HL-60 (cell line): ENCODE measurements around the gene NBAS.
"Not testable (repeated sequence)": the region's sequence is repeated elsewhere in the genome, so short reads cannot be mapped to it uniquely, and the experiment has no call there.

Experiments
- DNase-seq, 2 experiments: peaks; one replicate each; pipeline ENCODE4 v3.0.0-alpha.2; 2010 to 2020; ENCODE audit warnings: low read depth in 1 of 2, low spot score in 1 of 2
- H3K27ac ChIP-seq: fragments of 250-450 bp; sonication (Bioruptor Pico); replicated peaks from 2 replicates; pipeline ENCODE4 v1.5.1; 2020; ENCODE audit warnings: mild to moderate bottlenecking, moderate library complexity
- H3K27me3 ChIP-seq: fragments of 250-450 bp; sonication (Bioruptor Pico); 2 replicates; pipeline ENCODE4 v1.5.1; 2021; ENCODE audit warnings: mild to moderate bottlenecking, moderate library complexity; ENCODE audit not compliant: insufficient read depth, poor library complexity, severe bottlenecking
- H3K4me3 ChIP-seq: replicated peaks from 2 replicates; pipeline ENCODE4 v1.5.1; 2011; ENCODE audit warnings: mild to moderate bottlenecking, control low read depth, low read length; ENCODE audit not compliant: insufficient read depth
- CTCF ChIP-seq: IDR thresholded peaks from one replicate; pipeline ENCODE4 v1.5.1; 2011; ENCODE audit warnings: low read length, control low read depth, inconsistent platforms; ENCODE audit not compliant: insufficient read depth
- GABPA ChIP-seq: IDR thresholded peaks from 2 replicates; pipeline ENCODE4 v1.6.1; 2012; ENCODE audit warnings: low read depth
- POLR2AphosphoS5 ChIP-seq: IDR thresholded peaks from 2 replicates; pipeline ENCODE4 v1.6.1; 2012; ENCODE audit warnings: low read depth
- REST ChIP-seq: IDR thresholded peaks from 2 replicates; pipeline ENCODE4 v1.6.1; 2012; ENCODE audit warnings: low read depth; ENCODE audit not compliant: insufficient replicate concordance
- SPI1 ChIP-seq: IDR thresholded peaks from 2 replicates; pipeline ENCODE4 v1.6.1; 2012; ENCODE audit warnings: low read depth, mild to moderate bottlenecking, borderline replicate concordance

The NBAS gene

GRCh38 chr2:15253247-15253646, 307.9 kb downstream of the NBAS start:
- H3K4me3 ChIP-seq = no peak overlapping the region
- H3K27ac ChIP-seq = no peak overlapping the region
- no peaks in the 10 kb centered on the region for H3K27me3 ChIP-seq
- TF ChIP-seq REST (no peak), CTCF (no peak), SPI1 (no peak), GABPA (no peak), POLR2AphosphoS5 (no peak)
- DNase-seq = no peak

- Histone ChIP-seq H3K27me3 (no peaks in the 10 kb centered on the region), H3K4me3 (no peak overlapping the region), H3K27ac (no peak overlapping the region)
- no peak for DNase-seq
- TF ChIP-seq CTCF = no peak
- no peak for TF ChIP-seq REST
- no peak for TF ChIP-seq GABPA
- TF ChIP-seq POLR2AphosphoS5 = no peak
- no peak for TF ChIP-seq SPI1
These were observed 309.4 kb downstream of the NBAS start for GRCh38 chr2:15251753-15252152.

GRCh38 chr2:15250946-15251345, 310.2 kb downstream of the NBAS start:
- not testable (repeated sequence) for H3K27me3 ChIP-seq, DNase-seq, H3K4me3 ChIP-seq

GRCh38 chr2:15246870-15247269, 314.3 kb downstream of the NBAS start:
- no peak for DNase-seq
- TF ChIP-seq CTCF (no peak), SPI1 (no peak), REST (no peak), POLR2AphosphoS5 (no peak), GABPA (no peak)
- H3K27me3 ChIP-seq = no peaks in the 10 kb centered on the region
- no peak overlapping the region for H3K4me3 ChIP-seq
- H3K27ac ChIP-seq = no peak overlapping the region

More at GRCh38 chr2:15250946-15251345, 310.2 kb downstream of the NBAS start:
- not testable (repeated sequence) for H3K27ac ChIP-seq
